HG02642 (cell line): ENCODE data around the gene CD200R1.
"Not testable (repeated sequence)": the region's sequence is repeated elsewhere in the genome, so short reads cannot be mapped to it uniquely, and the experiment has no call there.

Experiments
- ATAC-seq: cut with Tn5 transposase; IDR thresholded peaks from one replicate; pipeline ENCODE4 v1.9.1; 2021; ENCODE audit warnings: mild to moderate bottlenecking; ENCODE audit not compliant: unreplicated experiment, poor library complexity

Gene CD200R1

GRCh38 chr3:112976001-112976400, 1.1 kb upstream of the CD200R1 start:
- ATAC-seq: no peak

- ATAC-seq: peak; percentile 30
Measured at GRCh38 chr3:112974178-112974517, 755 bp downstream of the CD200R1 start.

- peak; percentile 93 for ATAC-seq
Measured at GRCh38 chr3:112973325-112974177, 1.4 kb downstream of the CD200R1 start.

DNA sequence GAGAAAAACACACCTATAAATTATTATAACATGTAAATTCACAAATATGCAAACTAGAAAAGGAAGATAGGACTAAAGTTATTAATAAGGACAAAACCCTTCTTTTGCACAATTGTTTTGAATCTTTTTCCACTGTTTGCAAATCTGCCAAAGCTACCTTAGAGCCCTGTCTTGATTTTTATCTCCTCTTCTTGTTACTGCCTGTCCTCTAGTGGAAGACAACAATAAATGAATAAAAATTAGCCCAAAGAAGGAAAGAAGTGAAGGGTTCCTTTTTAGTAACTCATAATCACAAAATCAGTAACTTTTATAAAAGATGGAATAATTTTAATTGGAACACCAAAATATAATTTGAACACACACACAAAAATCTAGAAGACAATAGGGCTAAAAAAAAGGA, 2.7 kb downstream of the CD200R1 start:
- ATAC-seq: no peak

- no peak for ATAC-seq
Measured at GRCh38 chr3:112967828-112968227, 7.1 kb downstream of the CD200R1 start.

GRCh38 chr3:112967425-112967824, 7.5 kb downstream of the CD200R1 start:
- no peak for ATAC-seq

DNA sequence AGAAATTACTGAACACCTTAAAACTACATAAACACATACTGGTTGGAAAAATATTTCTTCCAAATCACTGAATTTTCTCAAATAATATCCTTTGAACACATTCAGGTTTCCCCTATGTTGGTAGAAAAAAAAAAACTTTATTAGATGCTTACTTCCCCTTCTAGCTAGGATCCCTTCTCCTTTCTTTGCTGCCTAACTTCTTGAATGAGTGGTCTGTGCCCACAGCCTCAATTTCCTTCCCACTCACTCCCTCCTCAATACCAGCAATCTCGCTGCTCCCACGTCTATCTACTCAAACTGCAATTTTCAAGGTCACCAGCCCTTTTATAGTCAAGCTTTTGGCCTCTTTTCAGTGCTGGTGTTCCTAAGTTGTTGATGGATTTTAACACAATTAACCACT, 8.3 kb downstream of the CD200R1 start:
- no peak for ATAC-seq

GRCh38 chr3:112965656-112966055, 9.2 kb downstream of the CD200R1 start:
- ATAC-seq: no peak

- no peak for ATAC-seq
Measured at GRCh38 chr3:112963683-112964082, 11.2 kb downstream of the CD200R1 start.

DNA sequence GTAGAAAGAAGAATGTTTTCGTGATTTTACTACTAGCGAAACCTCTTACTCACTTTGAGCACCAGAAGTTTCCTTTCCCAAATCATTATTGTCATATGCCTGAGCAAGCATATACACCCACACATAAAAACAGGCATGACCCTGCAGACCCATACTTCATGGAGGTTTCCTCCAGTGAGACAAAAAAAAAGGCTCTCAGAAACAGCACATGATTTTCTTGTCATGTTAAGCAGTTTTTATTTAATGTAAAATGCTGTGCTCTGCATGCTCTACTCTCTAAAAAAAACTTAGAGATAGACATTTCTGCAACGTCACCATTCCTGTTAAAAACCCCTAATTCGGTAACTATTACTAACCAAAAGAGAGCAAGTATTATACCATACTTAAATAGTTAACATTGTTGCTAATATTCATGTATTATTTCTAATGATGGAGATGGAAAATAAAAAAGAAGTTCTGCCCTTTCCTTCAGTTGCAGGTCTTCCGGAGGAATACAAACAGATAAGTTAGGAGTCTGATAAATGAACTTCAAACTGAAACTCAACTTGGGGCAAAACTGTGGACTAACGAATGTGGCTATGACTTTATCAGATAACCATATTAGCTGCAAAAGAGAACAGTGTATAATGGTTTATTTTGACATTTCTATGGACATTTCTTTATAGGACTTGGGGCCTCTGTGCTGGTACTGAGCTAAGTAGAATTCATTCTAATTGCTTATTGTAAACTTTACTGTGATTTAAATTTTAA, 15.9 kb downstream of the CD200R1 start:
- ATAC-seq: peak; percentile 80

- ATAC-seq: no peak
Measured at GRCh38 chr3:112956351-112956750, 18.6 kb downstream of the CD200R1 start.

GRCh38 chr3:112948346-112948838, 26.5 kb downstream of the CD200R1 start:
- no peak for ATAC-seq

- no peak for ATAC-seq
Measured at GRCh38 chr3:112931736-112932521, 43.0 kb downstream of the CD200R1 start.

DNA sequence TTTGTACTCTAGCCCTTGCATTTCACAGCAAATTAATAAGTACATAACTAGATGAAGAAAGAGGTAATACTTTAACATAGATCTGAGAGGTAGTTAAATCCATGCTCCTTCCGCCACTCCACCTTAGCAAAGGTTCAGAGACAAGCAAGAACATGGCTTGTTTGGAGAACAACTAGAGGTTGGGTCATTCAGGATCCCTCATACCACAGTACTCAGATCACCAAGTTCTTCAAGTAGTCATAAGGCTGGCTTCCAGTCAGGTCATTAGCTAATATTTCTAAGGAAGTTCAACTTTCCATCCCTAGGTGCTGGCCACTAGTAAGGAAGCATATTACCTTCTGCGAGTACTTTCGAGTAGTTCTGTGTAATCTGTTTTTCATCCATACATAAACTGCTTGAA, 44.1 kb downstream of the CD200R1 start:
- no peak for ATAC-seq

GRCh38 chr3:112925969-112926368, 48.9 kb downstream of the CD200R1 start:
- no peak for ATAC-seq

- ATAC-seq: no peak
Measured at GRCh38 chr3:112925560-112925959, 49.3 kb downstream of the CD200R1 start.

DNA sequence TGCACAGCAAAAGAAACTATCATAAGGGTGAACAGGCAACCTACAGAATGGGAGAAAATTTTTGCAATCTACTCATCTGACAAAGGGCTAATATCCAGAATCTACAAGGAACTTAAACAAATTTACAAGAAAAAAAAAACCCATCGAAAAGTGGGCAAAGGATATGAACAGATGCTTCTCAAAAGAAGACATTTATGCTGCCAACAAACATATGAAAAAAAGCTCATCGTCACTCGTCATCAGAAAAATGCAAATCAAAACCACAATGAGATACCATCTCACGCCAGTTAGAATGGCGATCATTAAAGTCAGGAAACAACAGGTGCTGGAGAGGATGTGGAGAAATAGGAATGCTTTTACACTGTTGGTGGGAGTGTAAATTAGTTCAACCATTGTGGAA, 55.4 kb downstream of the CD200R1 start:
- ATAC-seq: not testable (repeated sequence)

DNA sequence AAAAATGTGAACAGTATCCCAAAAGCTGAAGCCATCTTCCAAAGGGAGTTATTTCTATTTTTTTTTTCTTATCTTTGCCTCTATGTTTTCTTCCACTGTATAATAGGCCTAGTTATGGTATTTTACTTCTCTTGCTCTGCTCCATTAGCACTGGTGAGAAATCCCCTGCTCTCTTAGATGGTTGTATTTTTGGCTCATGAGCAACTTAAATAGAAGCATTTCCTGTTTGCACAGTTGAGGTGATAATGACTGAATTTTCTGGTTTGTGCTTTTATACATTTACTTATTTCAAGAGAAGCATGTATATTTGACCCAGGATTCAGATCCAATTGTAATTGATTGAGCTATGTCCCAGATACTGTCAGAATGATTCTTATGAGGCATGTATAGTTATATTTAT, 66.7 kb downstream of the CD200R1 start:
- ATAC-seq: peak; percentile 98

DNA sequence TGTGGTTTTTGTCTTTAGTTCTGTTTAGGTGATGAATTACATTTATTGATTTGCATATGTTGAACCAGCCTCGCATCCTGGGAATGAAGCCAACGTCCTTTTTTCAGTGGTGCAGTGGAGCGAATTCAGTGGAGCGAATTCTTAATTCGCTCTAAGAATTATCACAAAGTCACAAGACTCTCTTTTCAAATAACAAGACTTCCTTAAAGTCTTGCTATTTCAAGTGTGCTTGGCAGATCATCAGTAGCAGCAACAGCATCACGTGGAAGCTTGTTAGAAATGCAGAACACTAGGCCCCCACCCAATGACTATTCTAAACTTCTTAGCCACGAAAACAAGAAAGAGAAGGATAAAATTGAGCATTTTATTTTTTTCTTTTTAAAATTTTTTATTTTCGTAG, 70.1 kb downstream of the CD200R1 start:
- ATAC-seq: no peak

- ATAC-seq: no peak
Measured at GRCh38 chr3:112900113-112900512, 74.8 kb downstream of the CD200R1 start.

DNA sequence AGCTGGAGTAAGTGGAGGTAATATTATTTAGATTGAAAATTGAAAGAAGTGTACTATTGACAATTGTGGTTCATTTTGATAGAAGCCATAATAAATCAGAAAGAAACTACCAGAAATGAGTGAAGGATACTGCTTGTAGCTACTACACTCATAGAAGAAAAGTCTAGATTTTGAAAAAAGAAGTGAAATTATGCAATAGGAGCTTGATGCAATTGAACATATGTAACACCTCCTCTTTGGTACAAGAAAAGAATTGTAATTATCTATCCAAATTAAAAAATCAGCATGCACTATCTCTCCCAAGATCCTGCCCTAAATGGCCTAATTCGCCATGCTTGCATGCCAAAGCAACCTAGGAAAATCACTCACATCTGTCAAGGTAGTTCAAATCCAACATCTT, 77.1 kb downstream of the CD200R1 start:
- ATAC-seq: no peak
